ENCODE measurements around the gene MPL.

MPL gene

DNA sequence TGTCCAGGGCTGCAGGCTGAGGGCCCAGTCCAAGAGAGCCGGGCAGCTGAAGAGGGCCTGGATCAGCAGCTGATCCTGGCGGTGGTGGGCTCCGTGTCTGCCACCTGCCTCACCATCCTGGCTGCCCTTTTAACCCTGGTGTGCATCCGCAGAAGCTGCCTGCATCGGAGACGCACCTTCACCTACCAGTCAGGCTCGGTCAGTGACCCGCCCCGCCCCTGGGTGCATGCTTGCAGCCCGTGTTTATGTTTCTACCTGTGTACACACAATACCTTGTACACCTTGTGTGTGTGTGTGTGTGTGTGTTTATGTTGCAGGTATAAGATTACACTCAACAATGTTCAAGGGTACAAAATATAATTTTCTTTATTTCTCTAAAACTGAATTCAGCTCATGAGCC, 23.8 kb upstream of the MPL start:
- H4K20me1 ChIP-seq: no peaks in the 10 kb centered on the region
- no peaks in the 10 kb centered on the region for H3K9me3 ChIP-seq
- H3K27ac ChIP-seq: no peak overlapping the region
- TF ChIP-seq Cebpa-rat (IDR thresholded peaks at IDR 0.05): no peak
- no peak overlapping the region for H3K9ac ChIP-seq
- no peaks in the 10 kb centered on the region for H3K27me3 ChIP-seq
- no peak overlapping the region for H3K4me2 ChIP-seq
- H3K4me3 ChIP-seq: no peak overlapping the region
- no peaks in the 10 kb centered on the region for H3K4me1 ChIP-seq
- no peaks in the 10 kb centered on the region for H3K36me3 ChIP-seq

DNA sequence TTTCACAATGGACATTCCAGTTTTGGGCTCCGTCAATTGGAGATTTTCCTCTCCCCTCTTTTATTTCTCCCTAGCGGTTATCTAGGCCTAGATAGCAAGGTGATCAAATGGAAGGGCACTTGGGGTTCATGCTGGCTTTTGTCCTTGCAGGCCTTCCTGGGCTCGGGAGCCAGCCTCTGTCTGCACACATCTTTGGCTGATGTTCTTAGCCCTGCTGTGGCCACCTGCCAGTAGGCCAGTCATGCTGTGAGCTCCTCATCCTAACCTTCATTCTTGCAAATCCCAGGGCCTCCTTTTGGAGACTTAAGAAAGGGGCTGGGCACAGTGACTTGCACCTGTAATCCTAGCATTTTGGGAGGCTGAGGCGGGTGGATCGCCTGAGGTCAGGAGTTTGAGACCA, 23.4 kb upstream of the MPL start:
- no peak overlapping the region for H3K27ac ChIP-seq
- H3K36me3 ChIP-seq: no peaks in the 10 kb centered on the region
- no peak for TF ChIP-seq Cebpa-rat (IDR thresholded peaks at IDR 0.05)
- H3K9me3 ChIP-seq: no peaks in the 10 kb centered on the region
- H3K4me1 ChIP-seq: no peaks in the 10 kb centered on the region
- H4K20me1 ChIP-seq: no peaks in the 10 kb centered on the region
- no peak overlapping the region for H3K4me2 ChIP-seq
- H3K27me3 ChIP-seq: no peaks in the 10 kb centered on the region
- H3K4me3 ChIP-seq: no peak overlapping the region
- no peak overlapping the region for H3K9ac ChIP-seq

- H3K4me1 ChIP-seq: no peaks in the 10 kb centered on the region
Measured at GRCh38 chr1:43315481-43315880, 22.1 kb upstream of the MPL start.

GRCh38 chr1:43315963-43316737, 21.5 kb upstream of the MPL start:
- H3K4me1 ChIP-seq: no peaks in the 10 kb centered on the region
- H3K4me3 ChIP-seq: no peak overlapping the region
- no peak overlapping the region for H3K9ac ChIP-seq
- H3K27ac ChIP-seq: no peak overlapping the region
- H3K27me3 ChIP-seq: no peaks in the 10 kb centered on the region
- no peak for TF ChIP-seq Cebpa-rat (IDR thresholded peaks at IDR 0.05)
- no peaks in the 10 kb centered on the region for H4K20me1 ChIP-seq
- no peak overlapping the region for H3K4me2 ChIP-seq
- H3K9me3 ChIP-seq: no peaks in the 10 kb centered on the region
- H3K36me3 ChIP-seq: no peaks in the 10 kb centered on the region

More at GRCh38 chr1:43315481-43315880, 22.1 kb upstream of the MPL start:
- Histone ChIP-seq H3K27ac (no peak overlapping the region), H3K27me3 (no peaks in the 10 kb centered on the region), H3K9me3 (no peaks in the 10 kb centered on the region), H4K20me1 (no peaks in the 10 kb centered on the region), H3K4me3 (no peak overlapping the region), H3K36me3 (no peaks in the 10 kb centered on the region), H3K4me2 (no peak overlapping the region), H3K9ac (no peak overlapping the region)
- TF ChIP-seq Cebpa-rat (IDR thresholded peaks at IDR 0.05): no peak

DNA sequence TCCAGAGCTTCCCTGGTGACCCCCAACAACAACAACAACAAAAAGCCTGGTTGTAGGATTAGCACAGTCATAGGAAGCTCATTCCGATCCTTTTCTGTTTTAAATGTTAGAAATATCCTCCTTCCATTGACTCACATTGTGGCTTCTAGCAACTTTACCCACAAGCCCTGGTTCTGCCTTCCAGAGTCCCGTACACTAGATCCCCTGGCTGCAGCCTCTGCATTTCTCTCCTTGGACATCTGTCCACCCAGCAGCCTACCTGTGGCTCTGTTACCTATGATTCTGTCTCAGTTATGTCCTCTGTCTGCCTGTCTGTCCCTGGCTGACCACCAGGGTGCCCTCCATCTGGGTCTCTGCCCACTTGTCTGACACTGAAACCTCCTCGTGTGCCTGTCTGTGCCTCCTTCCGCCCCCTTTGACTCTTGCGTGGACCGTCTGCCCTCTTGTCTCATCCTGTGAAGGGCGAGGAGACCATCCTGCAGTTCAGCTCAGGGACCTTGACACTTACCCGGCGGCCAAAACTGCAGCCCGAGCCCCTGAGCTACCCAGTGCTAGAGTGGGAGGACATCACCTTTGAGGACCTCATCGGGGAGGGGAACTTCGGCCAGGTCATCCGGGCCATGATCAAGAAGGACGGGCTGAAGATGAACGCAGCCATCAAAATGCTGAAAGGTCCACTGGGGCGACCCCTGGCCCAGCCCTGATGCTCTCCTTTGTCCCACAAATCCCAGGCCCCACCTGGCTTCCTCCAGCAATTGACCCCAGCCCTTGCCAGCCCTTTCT, 20.7 kb upstream of the MPL start:
- H3K9me3 ChIP-seq: no peaks in the 10 kb centered on the region
- H3K27me3 ChIP-seq: no peaks in the 10 kb centered on the region
- no peak overlapping the region for H3K4me3 ChIP-seq
- H4K20me1 ChIP-seq: no peaks in the 10 kb centered on the region
- TF ChIP-seq Cebpa-rat (IDR thresholded peaks at IDR 0.05): no peak
- H3K4me1 ChIP-seq: no peaks in the 10 kb centered on the region
- no peak overlapping the region for H3K9ac ChIP-seq
- no peak overlapping the region for H3K27ac ChIP-seq
- no peaks in the 10 kb centered on the region for H3K36me3 ChIP-seq
- H3K4me2 ChIP-seq: no peak overlapping the region

GRCh38 chr1:43317817-43318471, 19.7 kb upstream of the MPL start:
- H3K27ac ChIP-seq: no peak overlapping the region
- no peak overlapping the region for H3K9ac ChIP-seq
- no peaks in the 10 kb centered on the region for H3K27me3 ChIP-seq
- no peaks in the 10 kb centered on the region for H3K9me3 ChIP-seq
- H3K4me2 ChIP-seq: no peak overlapping the region
- H3K36me3 ChIP-seq: no peaks in the 10 kb centered on the region
- H4K20me1 ChIP-seq: no peaks in the 10 kb centered on the region
- no peak overlapping the region for H3K4me3 ChIP-seq
- TF ChIP-seq Cebpa-rat (IDR thresholded peaks at IDR 0.05): no peak
- no peaks in the 10 kb centered on the region for H3K4me1 ChIP-seq

GRCh38 chr1:43318831-43319230, 18.8 kb upstream of the MPL start:
- no peak overlapping the region for H3K4me3 ChIP-seq
- no peak for TF ChIP-seq Cebpa-rat (IDR thresholded peaks at IDR 0.05)
- no peaks in the 10 kb centered on the region for H3K4me1 ChIP-seq
- H3K27ac ChIP-seq: no peak overlapping the region
- H3K9ac ChIP-seq: no peak overlapping the region
- no peaks in the 10 kb centered on the region for H4K20me1 ChIP-seq
- no peaks in the 10 kb centered on the region for H3K9me3 ChIP-seq
- H3K27me3 ChIP-seq: no peaks in the 10 kb centered on the region
- no peak overlapping the region for H3K4me2 ChIP-seq
- H3K36me3 ChIP-seq: no peaks in the 10 kb centered on the region

DNA sequence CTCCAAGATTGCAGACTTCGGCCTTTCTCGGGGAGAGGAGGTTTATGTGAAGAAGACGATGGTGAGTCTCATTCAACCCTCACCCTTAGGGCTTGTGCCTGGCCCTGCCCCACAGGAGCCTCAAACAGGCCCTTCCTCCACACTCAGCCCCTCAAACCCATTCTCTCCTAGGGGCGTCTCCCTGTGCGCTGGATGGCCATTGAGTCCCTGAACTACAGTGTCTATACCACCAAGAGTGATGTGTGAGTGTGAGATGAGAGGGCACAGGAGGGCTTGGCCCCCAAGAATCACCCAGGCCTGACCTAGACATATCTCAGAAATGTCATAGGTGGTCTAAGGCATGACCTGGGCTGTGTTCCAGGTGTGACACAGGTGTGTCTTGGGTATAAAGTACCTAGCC, 18.3 kb upstream of the MPL start:
- no peak overlapping the region for H3K27ac ChIP-seq
- no peaks in the 10 kb centered on the region for H3K9me3 ChIP-seq
- no peak for TF ChIP-seq Cebpa-rat (IDR thresholded peaks at IDR 0.05)
- H3K36me3 ChIP-seq: no peaks in the 10 kb centered on the region
- H3K4me1 ChIP-seq: peaks cover under 1% of the 10 kb centered on the region; the same call in 1 of the 2 replicates
- no peak overlapping the region for H3K9ac ChIP-seq
- no peak overlapping the region for H3K4me3 ChIP-seq
- no peaks in the 10 kb centered on the region for H4K20me1 ChIP-seq
- no peak overlapping the region for H3K4me2 ChIP-seq
- no peaks in the 10 kb centered on the region for H3K27me3 ChIP-seq

DNA sequence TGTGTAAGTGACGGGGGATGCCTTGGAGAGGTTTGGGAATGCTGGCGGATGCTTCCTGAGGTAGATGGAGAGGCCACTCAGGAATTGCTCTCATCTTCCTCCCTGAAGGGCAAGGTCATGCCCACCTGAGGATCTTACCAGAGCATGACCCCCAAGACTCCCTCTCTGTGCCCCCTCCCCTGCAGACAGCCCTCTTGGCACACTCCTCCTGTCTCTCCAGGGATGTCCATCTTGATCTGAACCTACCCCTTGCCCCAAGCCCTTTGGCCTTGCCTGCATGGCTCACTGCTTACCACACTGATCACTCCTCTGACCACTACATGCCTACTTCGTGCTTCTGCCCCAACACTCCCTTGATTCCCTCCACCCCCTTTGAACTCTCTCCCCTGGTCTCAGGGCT, 17.9 kb upstream of the MPL start:
- Histone ChIP-seq H3K4me3 (no peak overlapping the region), H4K20me1 (no peaks in the 10 kb centered on the region), H3K9me3 (no peaks in the 10 kb centered on the region), H3K36me3 (no peaks in the 10 kb centered on the region), H3K27ac (no peak overlapping the region), H3K27me3 (no peaks in the 10 kb centered on the region), H3K4me1 (peaks cover 5% of the 10 kb centered on the region), H3K9ac (no peak overlapping the region), H3K4me2 (no peak overlapping the region)
- TF ChIP-seq Cebpa-rat (IDR thresholded peaks at IDR 0.05): no peak

DNA sequence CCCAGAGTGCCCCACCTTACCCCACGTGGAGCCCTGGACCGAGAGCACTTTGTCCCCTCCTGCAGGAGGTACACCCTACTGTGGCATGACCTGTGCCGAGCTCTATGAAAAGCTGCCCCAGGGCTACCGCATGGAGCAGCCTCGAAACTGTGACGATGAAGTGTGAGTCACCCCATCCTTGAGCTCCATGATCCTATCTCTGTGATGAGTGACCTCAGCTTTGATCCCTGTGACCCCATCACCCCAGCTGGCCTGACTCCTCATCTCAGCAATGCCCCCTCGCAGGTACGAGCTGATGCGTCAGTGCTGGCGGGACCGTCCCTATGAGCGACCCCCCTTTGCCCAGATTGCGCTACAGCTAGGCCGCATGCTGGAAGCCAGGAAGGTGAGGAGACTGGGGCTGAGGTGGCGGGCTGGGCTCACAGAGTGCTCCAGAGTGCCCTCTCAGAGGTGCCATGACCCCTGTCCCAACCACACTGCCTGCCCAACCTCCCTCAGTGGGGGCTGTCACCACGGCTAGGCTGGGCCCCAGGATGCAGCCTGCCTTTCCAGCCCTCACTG, 16.2 kb upstream of the MPL start:
- Histone ChIP-seq H4K20me1 (no peaks in the 10 kb centered on the region), H3K9me3 (peaks cover 8% of the 10 kb centered on the region), H3K27me3 (no peaks in the 10 kb centered on the region), H3K36me3 (no peaks in the 10 kb centered on the region), H3K4me2 (no peak overlapping the region), H3K9ac (no peak overlapping the region), H3K4me3 (no peak overlapping the region), H3K4me1 (peaks cover 7% of the 10 kb centered on the region), H3K27ac (no peak overlapping the region)
- TF ChIP-seq Cebpa-rat (IDR thresholded peaks at IDR 0.05): no peak

Data from BLaER1 (cell line).